Measurements from ENCODE around the gene EFHC1.

Gene EFHC1

GRCh38 chr6:52532457-52532856, 112.3 kb downstream of the EFHC1 start:
- TF ChIP-seq CTCF (IDR thresholded peaks at IDR 0.05; ENCODE audit: low read depth, low read length, missing control alignments), result no peak
- H3K4me3 ChIP-seq (ENCODE audit: low read depth, low read length), result no peak overlapping the region
- no peak for DNase-seq (ENCODE audit: low read depth)
- in situ Hi-C loops (cut with HindIII; ENCODE audit: low sequenced_read_pairs), result no loop called here

GRCh38 chr6:52533491-52533890, 113.3 kb downstream of the EFHC1 start:
- in situ Hi-C loops (cut with HindIII; ENCODE audit: low sequenced_read_pairs), result no loop called here
- DNase-seq (ENCODE audit: low read depth), result no peak
- no peak for TF ChIP-seq CTCF (IDR thresholded peaks at IDR 0.05; ENCODE audit: low read depth, low read length, missing control alignments)
- no peak overlapping the region for H3K4me3 ChIP-seq (ENCODE audit: low read depth, low read length)

- no peak for TF ChIP-seq CTCF (IDR thresholded peaks at IDR 0.05; ENCODE audit: low read depth, low read length, missing control alignments)
- no peak for DNase-seq (ENCODE audit: low read depth)
- H3K4me3 ChIP-seq (ENCODE audit: low read depth, low read length), result no peak overlapping the region
- in situ Hi-C loops (cut with HindIII; ENCODE audit: low sequenced_read_pairs), result no loop called here
Observed at GRCh38 chr6:52534363-52534762, 114.2 kb downstream of the EFHC1 start.

- H3K4me3 ChIP-seq (ENCODE audit: low read depth, low read length), result no peak overlapping the region
- DNase-seq (ENCODE audit: low read depth), result no peak
- no peak for TF ChIP-seq CTCF (IDR thresholded peaks at IDR 0.05; ENCODE audit: low read depth, low read length, missing control alignments)
- in situ Hi-C loops (cut with HindIII; ENCODE audit: low sequenced_read_pairs), result no loop called here
Observed at GRCh38 chr6:52534966-52535390, 114.8 kb downstream of the EFHC1 start.

GRCh38 chr6:52535711-52536423, 115.7 kb downstream of the EFHC1 start:
- H3K4me3 ChIP-seq (ENCODE audit: low read depth, low read length), result no peak overlapping the region
- DNase-seq (ENCODE audit: low read depth), result no peak
- TF ChIP-seq CTCF (IDR thresholded peaks at IDR 0.05; ENCODE audit: low read depth, low read length, missing control alignments), result no peak
- in situ Hi-C loops (cut with HindIII; ENCODE audit: low sequenced_read_pairs), result no loop called here

GRCh38 chr6:52536424-52536916, 116.3 kb downstream of the EFHC1 start:
- in situ Hi-C loops (cut with HindIII; ENCODE audit: low sequenced_read_pairs), result no loop called here
- no peak for DNase-seq (ENCODE audit: low read depth)
- no peak overlapping the region for H3K4me3 ChIP-seq (ENCODE audit: low read depth, low read length)
- no peak for TF ChIP-seq CTCF (IDR thresholded peaks at IDR 0.05; ENCODE audit: low read depth, low read length, missing control alignments)
